ENCODE measurements around the gene ATP4B. TPM values are rescaled to one million over a fixed set of nuclear protein-coding genes. Genes with fewer than 3 reads are reported as not detected.

Gene ATP4B
- total and polyA plus RNA-seq, 2 of the 8 experiments (the other 6 are each of a cell fraction or from before 2014, with no cell fraction given), result 0.05 TPM; not detected in 1

DNA sequence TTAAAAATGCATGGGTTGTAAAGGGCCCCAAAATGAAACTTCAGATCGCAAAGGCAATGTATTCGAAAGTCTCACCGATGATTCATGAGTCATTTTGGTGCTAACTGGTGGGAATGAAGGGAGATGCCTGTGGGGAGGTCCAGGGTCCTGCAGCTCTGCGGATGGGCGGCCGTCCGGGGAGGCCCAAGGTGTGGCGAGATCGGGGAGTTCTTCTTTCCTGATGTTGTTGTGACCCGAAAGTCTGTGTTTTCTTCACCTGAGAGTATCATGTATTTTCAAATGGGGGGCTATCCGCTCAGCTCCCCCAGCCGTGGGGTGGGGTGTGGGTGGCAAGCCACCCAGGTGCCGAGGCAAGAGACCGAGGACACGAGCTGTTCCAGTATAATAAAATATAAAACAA lies 37.0 kb downstream of the ATP4B start:
- WGBS, 2 experiments (ENCODE audit: extremely low coverage in 1 of 2, insufficient coverage in 1 of 2, insufficient read length in 1 of 2, insufficient replicate concordance in 2 of 2, low coverage in 1 of 2, low lambda C conversion rate in 2 of 2, missing lambda C conversion rate in 1 of 2), result 92% methylated on average over 15 of the region's 15 CpGs; no CpG with 5 or more reads in 1 of the 2 experiments
- Histone ChIP-seq H3K36me3 (ENCODE audit: control insufficient read depth in 2 of 4, insufficient read depth in 4 of 4, low read length in 3 of 4) (peaks cover 0 to 21% (median 11%) of the 10 kb centered on the region in 4 experiments; a peak in 5 of 8 replicates), H2AFZ (ENCODE audit: low read length) (no peak overlapping the region), H2BK12ac (ENCODE audit: low read depth, low read length) (no peak overlapping the region), H3K23me2 (ENCODE audit: low read depth, low read length) (no peaks in the 10 kb centered on the region), H3K27ac (ENCODE audit: low read depth, low read length) (no peak overlapping the region), H4K20me1 (replicated peaks in 1 of 2; ENCODE audit: control insufficient read depth in 1 of 2, insufficient read depth in 2 of 2, low read length in 2 of 2) (peaks cover 0 to 4% of the 10 kb centered on the region in 2 experiments), H4K8ac (ENCODE audit: extremely low read depth, insufficient read depth, low read length) (no peak overlapping the region), H3K9ac (replicated peaks in 1 of 4; ENCODE audit: extremely low read depth in 1 of 4, low read depth in 3 of 4, low read length in 3 of 4) (no peak overlapping the region), H2AK5ac (ENCODE audit: low read depth, low read length) (no peak overlapping the region), H3K4me1 (replicated peaks in 1 of 4; ENCODE audit: control insufficient read depth in 3 of 4, insufficient read depth in 4 of 4, low read length in 3 of 4) (peaks cover 5 to 14% (median 12%) of the 10 kb centered on the region in 4 experiments; a peak in 5 of 7 replicates), H3K14ac (ENCODE audit: insufficient read length) (no peak overlapping the region), H2BK120ac (replicated peaks; ENCODE audit: low read depth, low read length) (no peak overlapping the region), H4K91ac (replicated peaks; ENCODE audit: insufficient read length, low read length) (no peak overlapping the region), H3K18ac (ENCODE audit: extremely low read depth, low read length) (no peak overlapping the region), H3K4ac (replicated peaks; ENCODE audit: insufficient read length, low read depth, low read length) (no peak overlapping the region), H3K4me3 (ENCODE audit: extremely low read depth in 1 of 4, insufficient read depth in 2 of 4, low read depth in 3 of 4, low read length in 4 of 4) (no peak overlapping the region), H3K4me2 (ENCODE audit: insufficient read depth in 1 of 2, low read depth in 2 of 2, low read length in 2 of 2) (no peak overlapping the region), H2BK15ac (ENCODE audit: low read length) (no peak overlapping the region), H4K5ac (ENCODE audit: insufficient read length, low read depth, low read length) (no peak overlapping the region), H2BK20ac (ENCODE audit: low read length) (no peak overlapping the region), H3K23ac (ENCODE audit: insufficient read length) (no peak overlapping the region), H3K79me2 (ENCODE audit: control insufficient read depth in 1 of 2, insufficient read depth in 2 of 2, low read length in 2 of 2) (peaks cover 0 to 23% of the 10 kb centered on the region in 2 experiments; a peak in 2 of 4 replicates), H3K9me3 (ENCODE audit: insufficient read depth in 2 of 2, low read depth in 1 of 2, low read length in 1 of 2) (peaks cover 0 to 14% of the 10 kb centered on the region in 2 experiments; a peak in 1 of 4 replicates), H3K27me3 (replicated peaks in 1 of 4; ENCODE audit: control insufficient read depth in 3 of 4, extremely low read depth in 1 of 4, insufficient read depth in 3 of 4, low read length in 3 of 4) (no peaks in the 10 kb centered on the region), H2BK5ac (ENCODE audit: low read depth, low read length) (no peak overlapping the region), H3K79me1 (ENCODE audit: low read depth, low read length) (peaks cover 5% of the 10 kb centered on the region; the same call in 1 of the 2 replicates), H3K56ac (replicated peaks; ENCODE audit: insufficient read length, low read depth, low read length) (no peak overlapping the region)
- DNase-seq (ENCODE audit: low read depth in 1 of 2, low spot score in 2 of 2), result no peak
- TF ChIP-seq, protein P1, sequence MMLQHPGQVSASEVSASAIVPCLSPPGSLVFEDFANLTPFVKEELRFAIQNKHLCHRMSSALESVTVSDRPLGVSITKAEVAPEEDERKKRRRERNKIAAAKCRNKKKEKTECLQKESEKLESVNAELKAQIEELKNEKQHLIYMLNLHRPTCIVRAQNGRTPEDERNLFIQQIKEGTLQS (IDR thresholded peaks at IDR 0.05; ENCODE audit: insufficient read depth, low read depth, low read length), result no peak
- TF ChIP-seq SP4 (IDR thresholded peaks at IDR 0.05; ENCODE audit: low read length) (no peak), BACH1 (IDR thresholded peaks at IDR 0.05; ENCODE audit: low read length) (no peak), CREB1 (IDR thresholded peaks at IDR 0.05) (no peak), TBP (IDR thresholded peaks at IDR 0.05; ENCODE audit: low read depth, low read length) (no peak), GABPA (IDR thresholded peaks at IDR 0.05; ENCODE audit: borderline replicate concordance, insufficient read depth, low read length) (no peak), SIX5 (IDR thresholded peaks at IDR 0.05; ENCODE audit: low read depth, low read length) (no peak), RBBP5 (IDR thresholded peaks at IDR 0.05; ENCODE audit: borderline replicate concordance, low read depth, low read length) (no peak), SAP30 (IDR thresholded peaks at IDR 0.05; ENCODE audit: insufficient read depth, insufficient replicate concordance, low read length) (no peak), SUZ12 (IDR thresholded peaks at IDR 0.05; ENCODE audit: low read length) (no peak), KDM4A (IDR thresholded peaks at IDR 0.05; ENCODE audit: low read depth, low read length, severe bottlenecking) (no peak), SRF (IDR thresholded peaks at IDR 0.05; ENCODE audit: low read depth, low read length) (no peak)
- TF ChIP-seq, protein P2, sequence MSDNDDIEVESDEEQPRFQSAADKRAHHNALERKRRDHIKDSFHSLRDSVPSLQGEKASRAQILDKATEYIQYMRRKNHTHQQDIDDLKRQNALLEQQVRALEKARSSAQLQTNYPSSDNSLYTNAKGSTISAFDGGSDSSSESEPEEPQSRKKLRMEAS (IDR thresholded peaks at IDR 0.05), result no peak
- ChIA-PET CTCF (ENCODE audit: partially characterized antibody) (interaction anchor here (0.9 to 1.4 kb wide), 11 partner anchors 9 to 561 kb away, joined by 3 to 5 read pairs (median 4); no protein-coding TSS in a partner anchor), POLR2A (ENCODE audit: partially characterized antibody) (no interaction called here)
- no peak for FAIRE-seq

All from H1 (cell line).